ENCODE results near the gene LINGO1. TPM values are rescaled to one million over a fixed set of nuclear protein-coding genes. Genes with fewer than 3 reads are reported as not detected.

The LINGO1 gene
- total and polyA plus RNA-seq, 2 donors (not counting 3 experiments of a cell fraction or from before 2014, with no cell fraction given) = 0.15 to 0.33 TPM

- no peak overlapping the region for H3K27ac ChIP-seq (ENCODE audit: insufficient read depth, low read depth, low read length)
- no peaks in the 10 kb centered on the region for H4K20me1 ChIP-seq (replicated peaks; ENCODE audit: control insufficient read depth, extremely low read depth, insufficient read depth, low read length)
- H3K79me2 ChIP-seq (ENCODE audit: control insufficient read depth, insufficient read depth, low read length) = no peaks in the 10 kb centered on the region
- no TSS peak for BruUV-seq (replicated peaks)
- no peak for FAIRE-seq
- no peak overlapping the region for H3K4me2 ChIP-seq (ENCODE audit: insufficient read depth, low read length)
- H3K36me3 ChIP-seq (ENCODE audit: control insufficient read depth in 2 of 2, extremely low read depth in 1 of 2, insufficient read depth in 2 of 2, low read length in 2 of 2) = no peaks in the 10 kb centered on the region
- no peaks in the 10 kb centered on the region for H3K4me1 ChIP-seq (ENCODE audit: control insufficient read depth, extremely low read depth, insufficient read depth, low read length)
- H3K9me1 ChIP-seq (replicated peaks; ENCODE audit: control insufficient read depth, extremely low read depth, insufficient read depth, low read length) = no peaks in the 10 kb centered on the region
- intact Hi-C loops (cut with micrococcal nuclease) (no loop called here), dilution Hi-C loops (cut with MboI; ENCODE audit: extremely low pct_ligation_motif_present, low sequenced_read_pairs) (no loop called here)
- ChIA-PET CTCF (interaction anchor here (1.3 to 4.1 kb wide), 2 partner anchors 11 to 79 kb away, joined by 4 to 29 read pairs; partner anchors contain the start of gene LINGO1), POLR2A (no interaction called here)
- no peak overlapping the region for H3K9ac ChIP-seq (replicated peaks; ENCODE audit: extremely low read depth, insufficient read depth, low read length)
- TF ChIP-seq, protein P1, sequence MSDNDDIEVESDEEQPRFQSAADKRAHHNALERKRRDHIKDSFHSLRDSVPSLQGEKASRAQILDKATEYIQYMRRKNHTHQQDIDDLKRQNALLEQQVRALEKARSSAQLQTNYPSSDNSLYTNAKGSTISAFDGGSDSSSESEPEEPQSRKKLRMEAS (IDR thresholded peaks at IDR 0.05; ENCODE audit: insufficient read depth, insufficient read length) = no peak
- TF ChIP-seq MYC (IDR thresholded peaks at IDR 0.05; ENCODE audit: low read depth, low read length) (no peak), GATA2 (IDR thresholded peaks at IDR 0.05; ENCODE audit: insufficient read depth, insufficient read length, low read depth, low read length) (no peak), FOS (IDR thresholded peaks at IDR 0.05; ENCODE audit: borderline replicate concordance, insufficient read depth, low read length) (no peak), POLR2AphosphoS5 (IDR thresholded peaks at IDR 0.05; ENCODE audit: insufficient read depth, low read depth, low read length) (no peak), EZH2 (IDR thresholded peaks at IDR 0.05; ENCODE audit: borderline replicate concordance, low read depth, low read length, severe bottlenecking) (no peak), POLR2A (IDR thresholded peaks at IDR 0.05; ENCODE audit: low read depth, low read length) (no peak), CTCF (IDR thresholded peaks at IDR 0.05; ENCODE audit: extremely low read depth in 1 of 2, insufficient read depth in 1 of 2, low read depth in 1 of 2, low read length in 2 of 2) (no peak), JUN (IDR thresholded peaks at IDR 0.05; ENCODE audit: borderline replicate concordance, insufficient read depth, insufficient read length, low read depth) (no peak)
- no peak overlapping the region for H2AFZ ChIP-seq (ENCODE audit: low read depth, low read length)
- H3K4me3 ChIP-seq (replicated peaks in 1 of 3; ENCODE audit: insufficient read depth in 1 of 3, low read depth in 1 of 3, low read length in 3 of 3) = no peak overlapping the region
- no peak for DNase-seq (ENCODE audit: low read depth, low spot score)
- H3K9me3 ChIP-seq (replicated peaks; ENCODE audit: control insufficient read depth, insufficient read depth, low read length) = no peaks in the 10 kb centered on the region
- no peaks in the 10 kb centered on the region for H3K27me3 ChIP-seq (ENCODE audit: control insufficient read depth in 2 of 2, insufficient read depth in 2 of 2, low read length in 2 of 2)
Measured at GRCh38 chr15:77622209-77622933, 10.3 kb downstream of the LINGO1 start.

Data from endothelial cell of umbilical vein (primary cell).